SK-N-SH (cell line): ENCODE data around the gene CHGA. TPM values are rescaled to one million over a fixed set of nuclear protein-coding genes. Genes with fewer than 3 reads are reported as not detected.

Experiments
- CTCF ChIA-PET: fragments of 300-600, 350-600 bp; formaldehyde crosslinking; extraction: SDS; loops from one replicate; lab custom pipeline; 2021; lab: Yijun Ruan, JAX
- POLR2A ChIA-PET: fragments of 350-600 bp; sonication (Branson Sonifier 250); formaldehyde crosslinking; extraction: SDS; loops from one replicate; lab custom pipeline; 2020; ENCODE audit warnings: antibody characterized with exemption, inconsistent platforms; lab: Yijun Ruan, JAX
- DNase-seq: peaks from one replicate; pipeline ENCODE4 v3.0.0; 2012
- H2AFZ ChIP-seq: fragments of 200-600 bp; sonication (generic); 2 replicates; pipeline ENCODE4 v1.8.1; 2016; ENCODE audit warnings: antibody characterized with exemption, mild to moderate bottlenecking, low read depth
- H3F3A ChIP-seq: fragments of 200-600 bp; sonication (generic); replicated peaks from 2 replicates; pipeline ENCODE3; 2016; ENCODE audit warnings: antibody characterized with exemption, mild to moderate bottlenecking; ENCODE audit not compliant: insufficient read depth
- H3K27ac ChIP-seq, 2 experiments: fragments of 200-500 bp in 1 of 2; fragments of 200-600 bp in 1 of 2; sonication (Bioruptor generic) in 1 of 2; sonication (generic), shearing (Covaris generic) in 1 of 2; 2 replicates each; pipeline versions ENCODE4 v1.5.1 to v1.6.1; 2014 to 2016; ENCODE audit warnings: low read depth in 2 of 2, inconsistent platforms in 1 of 2, low read length in 1 of 2, mild to moderate bottlenecking in 1 of 2, mixed read lengths in 1 of 2
- H3K27me3 ChIP-seq: fragments of 200-600 bp; sonication (generic), shearing (Covaris generic); 2 replicates; pipeline ENCODE4 v1.6.1; 2016; ENCODE audit warnings: mixed run types; ENCODE audit not compliant: insufficient read depth
- H3K36me3 ChIP-seq, 2 experiments: fragments of 200-500 bp in 1 of 2; fragments of 200-600 bp in 1 of 2; sonication (Bioruptor generic) in 1 of 2; sonication (generic) in 1 of 2; replicated peaks in 1 of 2; 2 replicates each; pipeline versions ENCODE3 to v1.5.1; 2014 to 2016; ENCODE audit warnings: low read length in 1 of 2, mild to moderate bottlenecking in 1 of 2; ENCODE audit not compliant: insufficient read depth in 2 of 2, control insufficient read depth in 1 of 2
- H3K4me1 ChIP-seq, 2 experiments: fragments of 200-500 bp in 1 of 2; fragments of 200-600 bp in 1 of 2; sonication (Bioruptor generic) in 1 of 2; sonication (generic), shearing (Covaris generic) in 1 of 2; 2 replicates each; pipeline versions ENCODE4 v1.5.1 to v1.6.1; 2014 to 2016; ENCODE audit warnings: low read depth in 1 of 2, low read length in 1 of 2, mixed run types in 1 of 2; ENCODE audit not compliant: insufficient read depth in 2 of 2, control insufficient read depth in 1 of 2
- H3K4me2 ChIP-seq: fragments of 200-600 bp; sonication (generic), shearing (Covaris generic); 2 replicates; pipeline ENCODE4 v1.6.1; 2017; ENCODE audit warnings: mixed run types
- H3K4me3 ChIP-seq, 2 experiments: fragments of 200-500 bp in 1 of 2; fragments of 200-600 bp in 1 of 2; sonication (Bioruptor generic) in 1 of 2; sonication (generic), shearing (Covaris generic) in 1 of 2; 2 replicates each; pipeline versions ENCODE4 v1.5.1 to v1.8.1; 2014 to 2016; ENCODE audit warnings: low read depth in 2 of 2, inconsistent platforms in 1 of 2, low read length in 1 of 2, mild to moderate bottlenecking in 1 of 2, mixed read lengths in 1 of 2, moderate library complexity in 1 of 2
- H3K79me2 ChIP-seq: fragments of 200-600 bp; sonication (generic); 2 replicates; pipeline ENCODE4 v1.8.1; 2017; ENCODE audit warnings: mild to moderate bottlenecking; ENCODE audit not compliant: insufficient read depth
- H3K9ac ChIP-seq: fragments of 200-600 bp; sonication (generic); 2 replicates; pipeline ENCODE4 v1.6.1; 2017; ENCODE audit warnings: mixed run types
- H3K9me2 ChIP-seq: fragments of 200-600 bp; sonication (generic); 2 replicates; pipeline ENCODE4 v1.6.1; 2017; ENCODE audit warnings: mixed run types
- H3K9me3 ChIP-seq: fragments of 200-600 bp; sonication (generic); 2 replicates; pipeline ENCODE4 v1.6.1; 2017; ENCODE audit warnings: mixed run types, mild to moderate bottlenecking, moderate library complexity
- H4K20me1 ChIP-seq: fragments of 200-600 bp; sonication (generic); 2 replicates; pipeline ENCODE4 v1.6.1; 2017; ENCODE audit warnings: mild to moderate bottlenecking, mixed run types; ENCODE audit not compliant: insufficient read depth
- ELF1 ChIP-seq: IDR thresholded peaks from 2 replicates; pipeline ENCODE4 v1.4.0; 2012
- FOSL2 ChIP-seq: IDR thresholded peaks from 2 replicates; pipeline ENCODE4 v1.4.0; 2012; ENCODE audit warnings: low read depth, mild to moderate bottlenecking, moderate library complexity, borderline replicate concordance
- GATA2 ChIP-seq: sonication (generic); formaldehyde crosslinking; IDR thresholded peaks from 2 replicates; pipeline ENCODE4 v1.5.0; 2020; ENCODE audit warnings: mild to moderate bottlenecking, missing genetic modification reagents
- MXI1 ChIP-seq: IDR thresholded peaks from 2 replicates; pipeline ENCODE4 v1.6.1; 2012; ENCODE audit warnings: mild to moderate bottlenecking, low read depth, low read length, improper control_type of control experiment
- NRF1 ChIP-seq: IDR thresholded peaks from 2 replicates; pipeline ENCODE4 v1.6.1; 2012; ENCODE audit warnings: low read depth, mild to moderate bottlenecking, low read length
- PBX3 ChIP-seq: IDR thresholded peaks from 2 replicates; pipeline ENCODE4; 2012
- RAD21 ChIP-seq: IDR thresholded peaks from 2 replicates; pipeline ENCODE4 v1.6.1; 2012; ENCODE audit warnings: mild to moderate bottlenecking, low read length
- REST ChIP-seq: IDR thresholded peaks from 2 replicates; pipeline ENCODE4 v1.6.1; 2012; ENCODE audit warnings: mild to moderate bottlenecking, low read depth, low read length, moderate library complexity
- RFX5 ChIP-seq: IDR thresholded peaks from 2 replicates; pipeline ENCODE4 v1.6.1; 2012; ENCODE audit warnings: mild to moderate bottlenecking, improper control_type of control experiment, low read length
- RXRA ChIP-seq: IDR thresholded peaks from 2 replicates; pipeline ENCODE4 v1.4.0; 2012; ENCODE audit warnings: low read depth, mild to moderate bottlenecking, borderline replicate concordance
- TCF12 ChIP-seq: IDR thresholded peaks from 2 replicates; pipeline ENCODE4 v1.4.0; 2012
- USF1 ChIP-seq: IDR thresholded peaks from 2 replicates; pipeline ENCODE4 v1.4.0; 2012; ENCODE audit warnings: low read depth, borderline replicate concordance
- WGBS: methylation state at CpG from one replicate; pipeline ENCODE4 v1.1.6; 2017; ENCODE audit warnings: low lambda C conversion rate; 5-methylcytosine and 5-hydroxymethylcytosine counted together
- polyA plus RNA-seq, 3 experiments: library from polyadenylated mRNA; depleted of rRNA; stranded (reverse); fragments of >200 nt; gene quantifications; 2 replicates each; pipeline ENCODE4 v1.2.3, GENCODE V29; 2012

CHGA gene
- polyA plus RNA-seq, 1 of the 3 experiments (the other 2 are of a cell fraction) = 5.6 TPM

GRCh38 chr14:92935446-92935845, 12.5 kb downstream of the CHGA start:
- no peak for DNase-seq
- no peak overlapping the region for H3K9ac ChIP-seq
- no peak overlapping the region for H3K4me2 ChIP-seq
- H3K4me1 ChIP-seq = peaks cover 0 to 56% of the 10 kb centered on the region in 2 experiments; a peak in 1 of 4 replicates
- CTCF ChIA-PET = interaction anchor here (0.8 to 4.8 kb wide), 5 partner anchors 17 to 99 kb away, joined by 3 to 34 read pairs (median 16); no protein-coding TSS in a partner anchor
- no peak overlapping the region for H3K4me3 ChIP-seq
- no peaks in the 10 kb centered on the region for H3K27me3 ChIP-seq
- no peaks in the 10 kb centered on the region for H3K9me3 ChIP-seq
- no peak overlapping the region for H2AFZ ChIP-seq
- no peaks in the 10 kb centered on the region for H4K20me1 ChIP-seq
- TF ChIP-seq REST (no peak), PBX3 (no peak), USF1 (no peak), GATA2 (CRISPR knock-in tag) (no peak)
- 92% methylated on average over 7 of the region's 11 CpGs for WGBS
- no peaks in the 10 kb centered on the region for H3K36me3 ChIP-seq
- POLR2A ChIA-PET = interaction anchor here (0.8 to 5.3 kb wide), 15 partner anchors 9 to 249 kb away, joined by 3 to 141 read pairs (median 3); partner anchors contain the start of genes CHGA, LYSET and MOAP1
- H3K27ac ChIP-seq = peak overlapping the region in 1 of 2 experiments; percentile 72; a peak in 2 of 4 replicates
- no peaks in the 10 kb centered on the region for H3K9me2 ChIP-seq
- H3F3A ChIP-seq = no peaks in the 10 kb centered on the region
- no peaks in the 10 kb centered on the region for H3K79me2 ChIP-seq

GRCh38 chr14:92936085-92936484, 13.1 kb downstream of the CHGA start:
- no peak overlapping the region for H3K4me3 ChIP-seq
- TF ChIP-seq RXRA = no peak
- no peak for TF ChIP-seq TCF12
- no peak for TF ChIP-seq MXI1
- TF ChIP-seq FOSL2 = no peak
- TF ChIP-seq ELF1 = no peak
- no peak for TF ChIP-seq RFX5
- TF ChIP-seq GATA2 (CRISPR knock-in tag) = no peak
- TF ChIP-seq RAD21 = no peak
- TF ChIP-seq NRF1 = no peak
- TF ChIP-seq, all 33 proteins: peak for 0
- H3K36me3 ChIP-seq = no peaks in the 10 kb centered on the region
- H3K27me3 ChIP-seq = no peaks in the 10 kb centered on the region
- H3K9me2 ChIP-seq = no peaks in the 10 kb centered on the region
- no peaks in the 10 kb centered on the region for H3K79me2 ChIP-seq
- peaks cover 0 to 51% of the 10 kb centered on the region in 2 experiments; a peak in 1 of 4 replicates for H3K4me1 ChIP-seq
- DNase-seq = no peak
- peak overlapping the region in 1 of 2 experiments; percentile 40; a peak in 2 of 4 replicates for H3K27ac ChIP-seq
- H3K9me3 ChIP-seq = no peaks in the 10 kb centered on the region
- no peaks in the 10 kb centered on the region for H4K20me1 ChIP-seq
- H2AFZ ChIP-seq = no peak overlapping the region
- H3F3A ChIP-seq = no peaks in the 10 kb centered on the region
- WGBS = 100% methylated on average over 1 of the region's 11 CpGs
- CTCF ChIA-PET = interaction anchor here (1.9 to 4.8 kb wide), 3 partner anchors 16 to 55 kb away, joined by 7 to 19 read pairs (median 16); no protein-coding TSS in a partner anchor
- H3K9ac ChIP-seq = no peak overlapping the region
- POLR2A ChIA-PET = interaction anchor here (0.8 to 5.3 kb wide), 13 partner anchors 9 to 203 kb away, joined by 3 to 141 read pairs (median 6); partner anchors contain the start of gene CHGA
- no peak overlapping the region for H3K4me2 ChIP-seq
